ENCODE results near the gene TPM4. TPM values are rescaled to one million over a fixed set of nuclear protein-coding genes. Genes with fewer than 3 reads are reported as not detected.

Gene TPM4
- total RNA-seq, 1 donor from 2014 or later: 582 TPM

GRCh38 chr19:16121967-16122366 lies 45.7 kb downstream of the TPM4 start:
- no peaks in the 10 kb centered on the region for H3K9me3 Mint-ChIP-seq
- no peak overlapping the region for H3K27ac Mint-ChIP-seq
- no peaks in the 10 kb centered on the region for H3K27me3 Mint-ChIP-seq (ENCODE audit: low read depth)
- DNase-seq (ENCODE audit: low spot score in 2 of 2, unreplicated experiment in 2 of 2): no peak
- H3K36me3 Mint-ChIP-seq: peaks cover 19% of the 10 kb centered on the region
- no peaks in the 10 kb centered on the region for H3K4me1 Mint-ChIP-seq
- no peak overlapping the region for H3K4me3 Mint-ChIP-seq
- TF ChIP-seq, protein P1, sequence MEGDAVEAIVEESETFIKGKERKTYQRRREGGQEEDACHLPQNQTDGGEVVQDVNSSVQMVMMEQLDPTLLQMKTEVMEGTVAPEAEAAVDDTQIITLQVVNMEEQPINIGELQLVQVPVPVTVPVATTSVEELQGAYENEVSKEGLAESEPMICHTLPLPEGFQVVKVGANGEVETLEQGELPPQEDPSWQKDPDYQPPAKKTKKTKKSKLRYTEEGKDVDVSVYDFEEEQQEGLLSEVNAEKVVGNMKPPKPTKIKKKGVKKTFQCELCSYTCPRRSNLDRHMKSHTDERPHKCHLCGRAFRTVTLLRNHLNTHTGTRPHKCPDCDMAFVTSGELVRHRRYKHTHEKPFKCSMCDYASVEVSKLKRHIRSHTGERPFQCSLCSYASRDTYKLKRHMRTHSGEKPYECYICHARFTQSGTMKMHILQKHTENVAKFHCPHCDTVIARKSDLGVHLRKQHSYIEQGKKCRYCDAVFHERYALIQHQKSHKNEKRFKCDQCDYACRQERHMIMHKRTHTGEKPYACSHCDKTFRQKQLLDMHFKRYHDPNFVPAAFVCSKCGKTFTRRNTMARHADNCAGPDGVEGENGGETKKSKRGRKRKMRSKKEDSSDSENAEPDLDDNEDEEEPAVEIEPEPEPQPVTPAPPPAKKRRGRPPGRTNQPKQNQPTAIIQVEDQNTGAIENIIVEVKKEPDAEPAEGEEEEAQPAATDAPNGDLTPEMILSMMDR (IDR thresholded peaks at IDR 0.05; ENCODE audit: unreplicated experiment): no peak

DNA sequence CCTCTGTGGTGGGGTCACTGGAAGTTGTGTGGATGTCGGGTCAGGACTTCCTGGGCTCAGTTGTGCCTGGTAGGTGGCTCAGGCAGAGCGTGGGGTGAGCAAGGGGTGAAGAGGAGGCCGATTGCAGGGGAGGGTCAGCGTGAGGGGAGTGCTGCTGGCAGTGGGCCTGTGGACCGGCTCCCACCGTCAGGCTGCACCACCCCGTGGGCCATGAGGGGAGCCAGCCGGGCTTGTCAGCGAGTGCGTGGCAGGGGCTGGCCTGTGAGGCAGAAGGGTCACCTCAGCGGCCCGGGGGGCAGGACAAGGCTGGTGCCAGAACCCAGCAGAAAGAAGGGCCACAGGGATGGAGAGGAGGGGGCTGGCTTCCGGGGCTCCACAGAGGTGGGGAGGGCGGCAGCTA lies 48.7 kb downstream of the TPM4 start:
- no peaks in the 10 kb centered on the region for H3K4me1 Mint-ChIP-seq
- no peaks in the 10 kb centered on the region for H3K9me3 Mint-ChIP-seq
- no peak for DNase-seq (ENCODE audit: low spot score in 2 of 2, unreplicated experiment in 2 of 2)
- TF ChIP-seq, protein P1 (IDR thresholded peaks at IDR 0.05; ENCODE audit: unreplicated experiment): no peak
- H3K36me3 Mint-ChIP-seq: peaks cover 24% of the 10 kb centered on the region
- no peaks in the 10 kb centered on the region for H3K27me3 Mint-ChIP-seq (ENCODE audit: low read depth)
- H3K27ac Mint-ChIP-seq: no peak overlapping the region
- no peak overlapping the region for H3K4me3 Mint-ChIP-seq

DNA sequence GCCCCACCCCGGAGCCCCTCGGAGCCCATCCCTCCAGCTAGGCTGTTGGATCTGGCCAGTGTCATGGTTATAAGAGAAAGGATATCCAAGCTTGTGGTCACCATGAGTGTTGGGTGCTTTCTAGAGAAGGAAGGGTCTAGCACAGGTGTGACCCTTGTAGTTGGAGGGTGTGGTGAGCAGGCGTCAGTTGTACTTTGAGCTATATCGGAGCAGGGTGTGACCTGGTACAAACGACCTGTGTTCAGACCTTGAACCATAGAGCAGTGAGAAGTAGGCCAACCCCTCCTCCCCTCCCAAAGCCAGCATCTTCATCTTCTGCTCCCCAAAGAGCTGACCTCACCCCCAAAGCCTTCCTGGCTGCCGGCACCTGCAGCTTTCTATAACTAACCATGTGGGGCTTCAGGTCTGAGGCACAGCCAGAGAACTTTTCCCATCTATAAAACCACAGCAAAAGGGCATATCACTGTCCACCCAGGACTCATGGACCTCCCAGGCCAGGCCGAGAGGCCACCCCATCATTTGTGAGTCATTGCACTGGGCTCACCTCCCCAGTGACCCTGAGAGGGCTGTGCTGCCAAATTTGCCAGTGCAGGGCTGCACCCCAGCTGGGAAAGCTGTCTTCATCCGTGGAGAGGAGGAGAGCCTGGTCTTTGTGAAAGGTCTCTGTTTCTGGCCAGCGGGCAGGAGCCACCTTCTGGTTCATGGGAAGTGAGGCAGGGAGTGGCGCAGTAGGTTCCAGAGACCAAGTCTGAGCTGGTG lies 49.6 kb downstream of the TPM4 start:
- Mint-ChIP-seq H3K27ac (no peak overlapping the region), H3K36me3 (peaks cover 28% of the 10 kb centered on the region), H3K4me1 (no peaks in the 10 kb centered on the region), H3K9me3 (no peaks in the 10 kb centered on the region), H3K4me3 (no peak overlapping the region), H3K27me3 (ENCODE audit: low read depth) (no peaks in the 10 kb centered on the region)
- TF ChIP-seq, protein P1 (IDR thresholded peaks at IDR 0.05; ENCODE audit: unreplicated experiment): no peak
- DNase-seq (ENCODE audit: low spot score in 2 of 2, unreplicated experiment in 2 of 2): no peak

DNA sequence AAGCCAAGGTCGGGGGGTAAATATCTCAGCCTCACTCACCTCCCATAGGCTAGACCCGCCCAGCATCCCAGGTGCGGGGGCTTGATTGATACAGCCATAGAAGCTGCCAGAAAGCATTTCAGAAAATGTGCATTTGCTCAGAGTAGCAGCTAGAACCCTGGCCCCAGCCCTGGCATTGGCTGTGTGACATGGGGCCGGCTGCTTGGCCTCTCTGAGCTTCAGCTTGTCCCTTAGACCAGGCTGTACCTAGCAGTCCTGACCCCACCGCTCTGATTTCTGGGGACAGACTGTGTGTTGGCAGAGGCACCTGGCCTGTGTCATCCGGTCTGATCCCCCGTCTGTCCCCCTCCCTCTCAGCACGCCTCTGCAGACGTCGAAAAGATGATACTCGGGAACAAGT lies 50.8 kb downstream of the TPM4 start:
- Mint-ChIP-seq H3K36me3 (peaks cover 35% of the 10 kb centered on the region), H3K27me3 (ENCODE audit: low read depth) (no peaks in the 10 kb centered on the region), H3K9me3 (peaks cover 5% of the 10 kb centered on the region), H3K4me1 (no peaks in the 10 kb centered on the region), H3K4me3 (no peak overlapping the region), H3K27ac (no peak overlapping the region)
- TF ChIP-seq, protein P1 (IDR thresholded peaks at IDR 0.05; ENCODE audit: unreplicated experiment): no peak
- no peak for DNase-seq (ENCODE audit: low spot score in 2 of 2, unreplicated experiment in 2 of 2)

DNA sequence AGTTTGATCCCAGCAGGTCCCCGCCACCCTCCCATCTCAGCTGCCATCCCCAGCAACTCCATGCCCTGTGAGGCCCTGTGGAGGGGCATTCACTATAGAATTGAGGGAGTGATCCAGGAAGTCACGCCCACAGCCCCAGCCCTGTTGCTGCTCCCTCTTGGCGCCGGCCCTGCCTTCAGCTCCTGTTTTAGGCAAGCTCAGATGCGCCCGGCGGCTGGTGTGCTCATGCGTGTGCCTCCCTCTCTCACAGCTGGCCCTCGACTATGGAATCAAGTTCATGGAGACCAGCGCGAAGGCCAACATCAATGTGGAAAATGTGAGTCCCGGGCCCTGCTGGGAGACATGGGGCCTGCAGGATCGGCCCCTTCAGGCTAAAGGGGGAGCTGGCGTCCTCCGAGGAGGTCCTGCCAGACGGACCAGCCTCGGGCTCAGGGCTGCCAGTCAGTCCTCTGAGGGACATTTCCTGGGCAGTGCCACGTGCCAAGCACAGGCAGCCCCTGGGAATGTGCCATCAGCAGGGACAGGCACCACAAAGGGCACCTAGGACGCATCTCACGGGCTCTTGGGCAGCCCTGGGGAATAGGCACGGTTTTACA lies 51.6 kb downstream of the TPM4 start:
- peaks cover 42% of the 10 kb centered on the region for H3K36me3 Mint-ChIP-seq
- H3K9me3 Mint-ChIP-seq: peaks cover 5% of the 10 kb centered on the region
- H3K4me3 Mint-ChIP-seq: no peak overlapping the region
- H3K27ac Mint-ChIP-seq: no peak overlapping the region
- H3K27me3 Mint-ChIP-seq (ENCODE audit: low read depth): no peaks in the 10 kb centered on the region
- no peak for DNase-seq (ENCODE audit: low spot score in 2 of 2, unreplicated experiment in 2 of 2)
- TF ChIP-seq, protein P1 (IDR thresholded peaks at IDR 0.05; ENCODE audit: unreplicated experiment): no peak
- H3K4me1 Mint-ChIP-seq: no peaks in the 10 kb centered on the region
